Smooth muscle cell (in vitro differentiated cells): ENCODE results near the gene COG6. TPM values are rescaled to one million over a fixed set of nuclear protein-coding genes. Genes with fewer than 3 reads are reported as not detected.

Experiments
- DNase-seq: peaks from one replicate; lab custom pipeline; 2025; ENCODE audit not compliant: unreplicated experiment; lab: John Stamatoyannopoulos, UW
- H2AFZ ChIP-seq: fragments of 200-600 bp; sonication (generic); 2 replicates; pipeline ENCODE4 v1.6.0; 2016; ENCODE audit warnings: antibody characterized with exemption, low read depth, mild to moderate bottlenecking
- H3F3A ChIP-seq: fragments of 200-600 bp; sonication (generic); 2 replicates; pipeline ENCODE4 v1.6.0; 2017; ENCODE audit warnings: antibody characterized with exemption, low read depth
- H3K27ac ChIP-seq: fragments of 200-600 bp; sonication (generic); 2 replicates; pipeline ENCODE4 v1.5.1; 2016; ENCODE audit warnings: low read depth, mild to moderate bottlenecking
- H3K27me3 ChIP-seq: fragments of 200-600 bp; sonication (generic); 2 replicates; pipeline ENCODE4 v1.6.1; 2016; ENCODE audit warnings: low read depth, mild to moderate bottlenecking
- H3K36me3 ChIP-seq: fragments of 200-600 bp; sonication (generic); 2 replicates; pipeline ENCODE4 v1.5.1; 2016; ENCODE audit warnings: low read depth
- H3K4me1 ChIP-seq: fragments of 200-600 bp; sonication (generic); 2 replicates; pipeline ENCODE4 v1.5.1; 2016; ENCODE audit warnings: low read depth
- H3K4me2 ChIP-seq: fragments of 200-600 bp; sonication (generic); 2 replicates; pipeline ENCODE4 v1.6.0; 2016; ENCODE audit warnings: mild to moderate bottlenecking
- H3K4me3 ChIP-seq: fragments of 200-600 bp; sonication (generic); 2 replicates; pipeline ENCODE4 v1.5.1; 2016; ENCODE audit warnings: mild to moderate bottlenecking
- H3K79me2 ChIP-seq: fragments of 200-600 bp; sonication (generic); 2 replicates; pipeline ENCODE4 v1.6.0; 2016; ENCODE audit warnings: low read depth, mild to moderate bottlenecking
- H3K9ac ChIP-seq: fragments of 200-600 bp; sonication (generic); 2 replicates; pipeline ENCODE4 v1.6.0; 2016; ENCODE audit warnings: low read depth
- H3K9me3 ChIP-seq: fragments of 200-600 bp; sonication (generic); replicated peaks from 2 replicates; pipeline ENCODE4 v1.5.1; 2016; ENCODE audit warnings: low read depth
- H4K20me1 ChIP-seq: fragments of 200-600 bp; sonication (generic); 2 replicates; pipeline ENCODE4 v1.6.0; 2016; ENCODE audit warnings: low read depth
- WGBS: methylation state at CpG from one replicate; pipeline ENCODE4 v1.1.7; 2016; ENCODE audit warnings: low lambda C conversion rate; 5-methylcytosine and 5-hydroxymethylcytosine counted together
- microRNA-seq: library from miRNA; unstranded; fragments of <30 nt; microRNA quantifications from one replicate; pipeline ENCODE4, GENCODE V29; 2016; ENCODE audit warnings: borderline number of aligned reads
- polyA plus RNA-seq: library from polyadenylated mRNA; unstranded; fragments of >200 nt; fragmentation: Nextera tagmentation; extraction: Ambion mirVana; gene quantifications from 2 replicates; pipeline ENCODE4 v1.2.1, GENCODE V29; 2016
- small RNA-seq: library from RNA; depleted of rRNA; stranded (forward); fragments of <200 nt; gene quantifications from one replicate; pipeline ENCODE3, GENCODE V24; 2014
- total RNA-seq: library from RNA; depleted of rRNA; stranded (reverse); fragments of >200 nt; gene quantifications from 2 replicates; pipeline ENCODE4 v1.2.3, GENCODE V29; 2014
- TF ChIP-seq, protein P1 (sequence below): fragments of 200-600 bp; sonication (generic); IDR thresholded peaks from 2 replicates; pipeline ENCODE4 v1.5.1; 2017; ENCODE audit warnings: borderline replicate concordance, mild to moderate bottlenecking, antibody characterized with exemption; ENCODE audit not compliant: insufficient read depth, poor library complexity, severe bottlenecking

Gene COG6
- total and polyA plus RNA-seq, 2 experiments from 2014 or later = 42.9 to 84.8 TPM

DNA sequence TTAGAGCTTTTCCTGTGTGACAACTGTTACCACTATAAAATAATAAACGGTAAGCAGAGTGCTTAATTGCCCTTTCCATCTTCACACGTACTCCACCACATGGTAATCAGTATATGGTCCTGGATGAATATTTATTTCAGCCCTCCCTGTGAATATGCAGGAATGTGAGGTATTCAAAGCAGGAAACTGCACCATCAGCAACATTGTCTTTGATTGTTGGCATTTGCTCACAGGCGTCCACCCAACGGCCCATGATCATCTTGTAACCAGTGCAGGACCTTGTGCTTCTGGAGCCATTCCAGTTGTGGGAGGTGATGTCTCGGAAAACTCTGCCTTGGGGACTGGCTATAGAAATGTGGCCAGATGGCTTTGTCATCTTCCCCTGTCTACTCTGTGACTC lies 132.6 kb downstream of the COG6 start:
- H3K4me1 ChIP-seq = peaks cover 9% of the 10 kb centered on the region
- WGBS = 64% methylated on average over 5 of the region's 5 CpGs
- DNase-seq = no peak
- H3K36me3 ChIP-seq = no peaks in the 10 kb centered on the region
- H3K9me3 ChIP-seq = no peaks in the 10 kb centered on the region
- H3K27me3 ChIP-seq = no peaks in the 10 kb centered on the region
- H3K4me3 ChIP-seq = no peak overlapping the region
- no peak overlapping the region for H2AFZ ChIP-seq
- TF ChIP-seq, protein P1, sequence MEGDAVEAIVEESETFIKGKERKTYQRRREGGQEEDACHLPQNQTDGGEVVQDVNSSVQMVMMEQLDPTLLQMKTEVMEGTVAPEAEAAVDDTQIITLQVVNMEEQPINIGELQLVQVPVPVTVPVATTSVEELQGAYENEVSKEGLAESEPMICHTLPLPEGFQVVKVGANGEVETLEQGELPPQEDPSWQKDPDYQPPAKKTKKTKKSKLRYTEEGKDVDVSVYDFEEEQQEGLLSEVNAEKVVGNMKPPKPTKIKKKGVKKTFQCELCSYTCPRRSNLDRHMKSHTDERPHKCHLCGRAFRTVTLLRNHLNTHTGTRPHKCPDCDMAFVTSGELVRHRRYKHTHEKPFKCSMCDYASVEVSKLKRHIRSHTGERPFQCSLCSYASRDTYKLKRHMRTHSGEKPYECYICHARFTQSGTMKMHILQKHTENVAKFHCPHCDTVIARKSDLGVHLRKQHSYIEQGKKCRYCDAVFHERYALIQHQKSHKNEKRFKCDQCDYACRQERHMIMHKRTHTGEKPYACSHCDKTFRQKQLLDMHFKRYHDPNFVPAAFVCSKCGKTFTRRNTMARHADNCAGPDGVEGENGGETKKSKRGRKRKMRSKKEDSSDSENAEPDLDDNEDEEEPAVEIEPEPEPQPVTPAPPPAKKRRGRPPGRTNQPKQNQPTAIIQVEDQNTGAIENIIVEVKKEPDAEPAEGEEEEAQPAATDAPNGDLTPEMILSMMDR = no peak
- H3K27ac ChIP-seq = peak overlapping the region; percentile 86
- no peaks in the 10 kb centered on the region for H3F3A ChIP-seq
- no peaks in the 10 kb centered on the region for H4K20me1 ChIP-seq
- H3K4me2 ChIP-seq = no peak overlapping the region
- no peak overlapping the region for H3K9ac ChIP-seq
- H3K79me2 ChIP-seq = no peaks in the 10 kb centered on the region

DNA sequence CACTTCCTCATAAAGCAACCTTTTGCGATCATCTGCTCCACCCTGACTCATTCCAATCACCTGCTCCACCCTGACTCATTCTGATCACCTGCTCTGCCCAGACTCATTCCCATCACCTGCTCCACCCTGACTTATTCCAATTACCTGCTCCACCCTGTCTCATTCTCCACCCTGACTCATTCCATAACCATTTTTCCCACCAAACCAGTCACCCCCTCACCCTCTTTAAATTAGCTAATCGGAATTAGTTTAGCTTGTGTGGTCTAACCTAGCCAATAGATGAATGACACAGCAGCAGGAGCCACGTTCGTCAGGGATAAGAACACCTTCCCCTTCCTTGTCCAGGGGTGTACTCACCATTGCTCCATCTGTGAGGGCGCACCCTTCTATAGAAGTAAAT lies 134.0 kb downstream of the COG6 start:
- Histone ChIP-seq H3K27ac (peak overlapping the region; percentile 86), H3F3A (no peaks in the 10 kb centered on the region), H3K4me2 (no peak overlapping the region), H4K20me1 (no peaks in the 10 kb centered on the region), H3K36me3 (no peaks in the 10 kb centered on the region), H2AFZ (no peak overlapping the region), H3K4me3 (no peak overlapping the region), H3K79me2 (no peaks in the 10 kb centered on the region), H3K9me3 (no peaks in the 10 kb centered on the region), H3K4me1 (peaks cover 9% of the 10 kb centered on the region), H3K9ac (no peak overlapping the region), H3K27me3 (no peaks in the 10 kb centered on the region)
- no peak for DNase-seq
- TF ChIP-seq, protein P1 = no peak
- WGBS = 85% methylated on average over 5 of the region's 5 CpGs

Small RNA genes within 50 kb of the gene (microRNA-seq; reads per million reads assigned to microRNA genes)
- gene MIR4305 = not detected

Small RNA genes within 50 kb of the gene (small RNA-seq; reads per million reads assigned to genes)
- gene MIR4305 (not detected), gene RNY4P14 (not detected)

Other genes with a start within 250 kb of the COG6 start
- 24.7 and 28.5 TPM in 2 replicates for gene LHFPL6, start 52.5 kb upstream of the COG6 start, total RNA-seq
- gene LHFPL6, start 52.5 kb upstream of the COG6 start, polyA plus RNA-seq = 43.6 and 57.5 TPM in 2 replicates